ENCODE measurements around the gene DCBLD2. TPM values are rescaled to one million over a fixed set of nuclear protein-coding genes. Genes with fewer than 3 reads are reported as not detected.

DCBLD2 gene
- total and polyA plus RNA-seq, 11 donors, result 10.9 to 76.6 (median 62.0) TPM

DNA sequence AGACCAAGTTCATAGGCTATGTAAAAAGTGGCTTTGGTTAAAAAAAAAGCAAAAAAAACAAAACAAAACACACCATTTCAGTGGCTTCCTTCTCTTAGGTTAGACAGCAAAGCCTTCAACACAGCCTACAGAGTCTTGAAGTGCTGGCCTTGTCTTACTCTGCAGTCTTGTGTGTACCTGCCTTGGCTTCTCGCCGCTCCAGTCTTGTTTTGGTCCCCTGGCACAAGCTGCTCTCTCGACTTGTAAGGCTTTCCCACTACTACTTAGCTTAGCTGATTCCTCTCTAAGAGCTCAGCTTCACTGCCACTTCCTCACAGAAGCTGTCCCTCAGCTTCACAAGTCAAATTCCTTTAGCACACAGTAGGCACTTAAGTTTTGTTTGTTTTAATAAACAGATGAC lies 75.4 kb downstream of the DCBLD2 start:
- WGBS, 4 donors, result 77 to 80% (median 78%) methylated on average over 3 of the region's 3 CpGs
- Histone ChIP-seq H3K9me3 (peaks cover 0 to 27% (median 0%) of the 10 kb centered on the region in 12 donors), H3K36me3 (peaks cover 0 to 14% (median 6%) of the 10 kb centered on the region in 9 donors), H3K27me3 (no peaks in the 10 kb centered on the region), H3K4me1 (peaks cover 0 to 27% (median 5%) of the 10 kb centered on the region in 12 donors), H3K27ac (no peak overlapping the region), H3K4me3 (no peak overlapping the region)
- DNase-seq (no peak), ATAC-seq (no peak)
- intact Hi-C loops (cut with DNase I), result loop anchor here in 3 of 10 donors (10.0 kb wide), 2 partner anchors 69 to 349 kb away; no protein-coding TSS in a partner anchor
- no peak for TF ChIP-seq POLR2A (IDR thresholded peaks at IDR 0.05)
- TF ChIP-seq, protein P1, sequence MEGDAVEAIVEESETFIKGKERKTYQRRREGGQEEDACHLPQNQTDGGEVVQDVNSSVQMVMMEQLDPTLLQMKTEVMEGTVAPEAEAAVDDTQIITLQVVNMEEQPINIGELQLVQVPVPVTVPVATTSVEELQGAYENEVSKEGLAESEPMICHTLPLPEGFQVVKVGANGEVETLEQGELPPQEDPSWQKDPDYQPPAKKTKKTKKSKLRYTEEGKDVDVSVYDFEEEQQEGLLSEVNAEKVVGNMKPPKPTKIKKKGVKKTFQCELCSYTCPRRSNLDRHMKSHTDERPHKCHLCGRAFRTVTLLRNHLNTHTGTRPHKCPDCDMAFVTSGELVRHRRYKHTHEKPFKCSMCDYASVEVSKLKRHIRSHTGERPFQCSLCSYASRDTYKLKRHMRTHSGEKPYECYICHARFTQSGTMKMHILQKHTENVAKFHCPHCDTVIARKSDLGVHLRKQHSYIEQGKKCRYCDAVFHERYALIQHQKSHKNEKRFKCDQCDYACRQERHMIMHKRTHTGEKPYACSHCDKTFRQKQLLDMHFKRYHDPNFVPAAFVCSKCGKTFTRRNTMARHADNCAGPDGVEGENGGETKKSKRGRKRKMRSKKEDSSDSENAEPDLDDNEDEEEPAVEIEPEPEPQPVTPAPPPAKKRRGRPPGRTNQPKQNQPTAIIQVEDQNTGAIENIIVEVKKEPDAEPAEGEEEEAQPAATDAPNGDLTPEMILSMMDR (IDR thresholded peaks at IDR 0.05), result no peak

DNA sequence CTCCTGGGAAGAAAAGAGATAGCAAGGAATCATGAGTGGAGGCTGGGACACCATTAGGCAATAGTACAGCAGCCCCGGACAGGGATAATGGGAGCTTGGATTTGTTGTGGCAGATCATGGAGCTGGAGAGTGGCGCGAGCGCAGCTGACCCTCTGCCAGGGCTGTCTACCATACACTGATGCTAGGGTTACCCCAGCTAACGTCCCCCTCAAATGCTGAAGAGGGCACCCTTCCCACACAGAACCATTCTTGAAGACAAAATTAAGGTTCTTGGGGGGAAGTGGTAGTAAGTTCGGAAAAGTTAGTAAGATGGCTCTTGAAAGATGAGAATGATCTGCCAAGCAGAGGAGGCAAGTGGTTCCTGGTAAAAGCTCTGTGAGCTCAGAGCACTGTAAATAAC lies 77.2 kb downstream of the DCBLD2 start:
- ATAC-seq (peak in 2 of 4 donors; percentile 16 to 31), DNase-seq (no peak)
- H3K4me1 ChIP-seq, result peaks cover 0 to 27% (median 5%) of the 10 kb centered on the region in 12 donors
- 77 to 96% (median 92%) methylated on average over 6 of the region's 6 CpGs for WGBS, 4 donors
- no peak overlapping the region for H3K27ac ChIP-seq
- peaks cover 0 to 8% (median 0%) of the 10 kb centered on the region in 12 donors for H3K9me3 ChIP-seq
- no peaks in the 10 kb centered on the region for H3K27me3 ChIP-seq
- H3K36me3 ChIP-seq, result peaks cover 0 to 33% (median 6%) of the 10 kb centered on the region in 9 donors
- no peak overlapping the region for H3K4me3 ChIP-seq
- intact Hi-C loops (cut with DNase I), result loop anchor here in 3 of 10 donors (10.0 kb wide), 2 partner anchors 71 to 351 kb away; no protein-coding TSS in a partner anchor
- TF ChIP-seq, protein P1 (IDR thresholded peaks at IDR 0.05), result peak in 2 of 12 donors; percentile 24 to 28
- no peak for TF ChIP-seq POLR2A (IDR thresholded peaks at IDR 0.05)

DNA sequence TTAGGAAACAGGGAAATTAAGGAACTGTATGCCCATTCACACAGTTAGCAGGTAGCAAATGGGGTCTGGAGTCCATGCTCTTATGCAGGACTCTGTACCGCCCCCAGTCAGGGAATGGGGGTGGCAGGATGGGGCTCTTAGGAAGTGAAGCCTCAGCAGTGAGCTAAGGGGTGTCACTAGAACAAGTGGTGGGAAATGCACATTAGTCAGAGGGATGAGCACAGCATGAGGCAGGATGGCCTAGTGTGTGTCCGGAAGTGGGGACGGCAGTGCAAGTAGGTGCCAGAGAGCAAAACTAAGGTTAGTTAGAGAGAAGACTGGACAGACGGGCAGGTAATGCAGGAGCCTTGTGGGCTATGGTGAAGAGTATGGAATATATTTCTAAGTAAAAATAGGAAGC lies 77.7 kb downstream of the DCBLD2 start:
- ATAC-seq, result peak in 1 of 4 donors; percentile 18
- no peak for DNase-seq
- intact Hi-C loops (cut with DNase I), result loop anchor here in 3 of 10 donors (10.0 kb wide), 2 partner anchors 71 to 351 kb away; no protein-coding TSS in a partner anchor
- Histone ChIP-seq H3K27me3 (no peaks in the 10 kb centered on the region), H3K4me1 (peaks cover 0 to 27% (median 5%) of the 10 kb centered on the region in 12 donors), H3K36me3 (peaks cover 0 to 37% (median 10%) of the 10 kb centered on the region in 9 donors), H3K27ac (no peak overlapping the region), H3K4me3 (no peak overlapping the region), H3K9me3 (peaks cover 0 to 4% (median 0%) of the 10 kb centered on the region in 12 donors)
- TF ChIP-seq POLR2A (IDR thresholded peaks at IDR 0.05), result no peak
- TF ChIP-seq, protein P1 (IDR thresholded peaks at IDR 0.05), result no peak
- WGBS, 4 donors, result 90 to 94% (median 91%) methylated on average over 4 of the region's 4 CpGs

- DNase-seq (no peak), ATAC-seq (no peak)
- no peak for TF ChIP-seq POLR2A (IDR thresholded peaks at IDR 0.05)
- TF ChIP-seq, protein P1 (IDR thresholded peaks at IDR 0.05), result no peak
- 71 to 78% (median 75%) methylated on average over 3 of the region's 3 CpGs for WGBS, 4 donors
- intact Hi-C loops (cut with DNase I), result loop anchor here in 3 of 10 donors (10.0 kb wide), 2 partner anchors 74 to 354 kb away; no protein-coding TSS in a partner anchor
- H3K4me3 ChIP-seq, result no peak overlapping the region
- H3K9me3 ChIP-seq, result no peaks in the 10 kb centered on the region
- peaks cover 0 to 63% (median 15%) of the 10 kb centered on the region in 9 donors for H3K36me3 ChIP-seq
- H3K4me1 ChIP-seq, result peaks cover 0 to 21% (median 5%) of the 10 kb centered on the region in 12 donors
- no peak overlapping the region for H3K27ac ChIP-seq
- H3K27me3 ChIP-seq, result no peaks in the 10 kb centered on the region
Observed at GRCh38 chr3:98821063-98821462, 80.4 kb downstream of the DCBLD2 start.

All from heart left ventricle (tissue), 16 donors.